ENCODE data around the gene LINGO3. TPM values are rescaled to one million over a fixed set of nuclear protein-coding genes. Genes with fewer than 3 reads are reported as not detected.

LINGO3 gene
- total and polyA plus RNA-seq, 2 of the 8 experiments (the other 6 are each of a cell fraction or from before 2014, with no cell fraction given), result 0.59 TPM; not detected in 1

GRCh38 chr19:2288818-2289713 is 18.9 kb downstream of the LINGO3 start (continued):
- TF ChIP-seq ZNF274 (IDR thresholded peaks at IDR 0.05; ENCODE audit: borderline replicate concordance, extremely low read depth, low read length) (no peak), EP300 (IDR thresholded peaks at IDR 0.05; ENCODE audit: borderline replicate concordance in 1 of 2, low read depth in 2 of 2, low read length in 2 of 2) (no peak)
